Neural cell (in vitro differentiated cells): ENCODE measurements around the gene SPDYE4.

Source experiments
- CTCF ChIP-seq: fragments of 450-650 bp; IDR thresholded peaks from 2 replicates; pipeline ENCODE4 v1.5.1; 2014; ENCODE audit warnings: antibody characterized with exemption, mild to moderate bottlenecking, moderate library complexity; ENCODE audit not compliant: poor library complexity, severe bottlenecking
- EZH2 ChIP-seq: fragments of 200-600, 300-800 bp; shearing (Covaris generic), sonication (generic); IDR thresholded peaks from 2 replicates; pipeline ENCODE4 v1.6.1; 2014; ENCODE audit warnings: antibody characterized with exemption, low read length, borderline replicate concordance, mild to moderate bottlenecking; ENCODE audit not compliant: insufficient read depth, poor library complexity, severe bottlenecking
- POLR2AphosphoS5 ChIP-seq: IDR thresholded peaks from 2 replicates; pipeline ENCODE4 v1.6.1; 2012
- TAF1 ChIP-seq: IDR thresholded peaks from 2 replicates; pipeline ENCODE4 v1.6.1; 2012; ENCODE audit warnings: low read depth

- TF ChIP-seq TAF1 (no peak), CTCF (no peak), EZH2 (no peak), POLR2AphosphoS5 (no peak)
These were observed 50.3 kb downstream of the SPDYE4 start for GRCh38 chr17:8708025-8708461.
